ENCODE data around the gene PIGV.

PIGV gene

GRCh38 chr1:26754086-26754874 lies 33.5 kb upstream of the PIGV start:
- H3K9me3 ChIP-seq (ENCODE audit: low read length): no peaks in the 10 kb centered on the region
- peaks cover 81% of the 10 kb centered on the region for H3K36me3 ChIP-seq (ENCODE audit: insufficient read depth, low read length)
- no peak overlapping the region for H2AFZ ChIP-seq (ENCODE audit: low read depth, low read length)
- H3K27me3 ChIP-seq (ENCODE audit: insufficient read depth, low read length): no peaks in the 10 kb centered on the region
- H3K4me3 ChIP-seq (ENCODE audit: low read length): no peak overlapping the region
- no peaks in the 10 kb centered on the region for H3K4me1 ChIP-seq (ENCODE audit: insufficient read depth, low read length)

DNA sequence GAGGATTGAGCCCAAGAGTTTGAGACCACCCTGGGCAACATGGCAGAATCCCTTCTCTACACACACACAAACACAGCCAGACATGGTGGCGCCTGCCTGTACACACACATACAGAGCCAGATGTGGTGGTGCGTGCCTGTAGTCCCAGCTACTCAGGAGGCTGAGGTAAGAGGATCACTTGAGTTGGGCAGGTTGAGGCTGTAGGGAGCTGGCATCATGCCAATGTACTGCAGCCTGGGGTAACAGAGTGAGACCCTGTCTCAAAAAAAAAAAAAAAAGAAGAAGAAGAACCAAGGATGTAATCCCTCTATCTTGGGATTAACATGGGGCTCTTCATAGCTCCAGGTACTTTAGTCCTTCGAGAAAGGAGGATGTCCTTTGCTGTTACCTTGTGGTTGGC lies 29.4 kb upstream of the PIGV start:
- no peaks in the 10 kb centered on the region for H3K9me3 ChIP-seq (ENCODE audit: low read length)
- H3K27me3 ChIP-seq (ENCODE audit: insufficient read depth, low read length): no peaks in the 10 kb centered on the region
- peaks cover 85% of the 10 kb centered on the region for H3K36me3 ChIP-seq (ENCODE audit: insufficient read depth, low read length)
- no peaks in the 10 kb centered on the region for H3K4me1 ChIP-seq (ENCODE audit: insufficient read depth, low read length)
- no peak overlapping the region for H2AFZ ChIP-seq (ENCODE audit: low read depth, low read length)
- H3K4me3 ChIP-seq (ENCODE audit: low read length): no peak overlapping the region

GRCh38 chr1:26759531-26759930 lies 28.2 kb upstream of the PIGV start:
- Histone ChIP-seq H3K27me3 (ENCODE audit: insufficient read depth, low read length) (no peaks in the 10 kb centered on the region), H3K4me3 (ENCODE audit: low read length) (no peak overlapping the region), H2AFZ (ENCODE audit: low read depth, low read length) (no peak overlapping the region), H3K9me3 (ENCODE audit: low read length) (no peaks in the 10 kb centered on the region), H3K4me1 (ENCODE audit: insufficient read depth, low read length) (no peaks in the 10 kb centered on the region), H3K36me3 (ENCODE audit: insufficient read depth, low read length) (peaks cover 86% of the 10 kb centered on the region)

DNA sequence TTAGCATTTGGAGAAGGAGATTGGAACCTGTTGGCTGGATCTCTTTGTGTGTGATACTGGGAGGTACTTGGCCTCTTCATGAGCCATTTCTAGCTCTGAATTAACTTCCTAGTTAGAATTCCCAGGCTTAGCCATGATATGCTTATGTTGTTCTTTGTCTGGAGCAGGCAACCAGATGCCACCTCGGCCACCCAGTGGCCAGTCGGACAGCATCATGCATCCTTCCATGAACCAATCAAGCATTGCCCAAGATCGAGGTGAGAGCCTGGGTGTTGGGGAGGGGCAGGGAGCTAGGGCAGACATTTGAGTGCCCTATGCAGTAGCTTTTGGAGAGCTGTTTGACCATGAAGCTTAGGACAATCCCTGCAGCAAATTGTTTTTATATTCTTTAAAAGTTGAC lies 26.5 kb upstream of the PIGV start:
- Histone ChIP-seq H3K4me1 (ENCODE audit: insufficient read depth, low read length) (no peaks in the 10 kb centered on the region), H3K27me3 (ENCODE audit: insufficient read depth, low read length) (no peaks in the 10 kb centered on the region), H3K9me3 (ENCODE audit: low read length) (no peaks in the 10 kb centered on the region), H3K4me3 (ENCODE audit: low read length) (no peak overlapping the region), H3K36me3 (ENCODE audit: insufficient read depth, low read length) (peaks cover 84% of the 10 kb centered on the region), H2AFZ (ENCODE audit: low read depth, low read length) (no peak overlapping the region)

DNA sequence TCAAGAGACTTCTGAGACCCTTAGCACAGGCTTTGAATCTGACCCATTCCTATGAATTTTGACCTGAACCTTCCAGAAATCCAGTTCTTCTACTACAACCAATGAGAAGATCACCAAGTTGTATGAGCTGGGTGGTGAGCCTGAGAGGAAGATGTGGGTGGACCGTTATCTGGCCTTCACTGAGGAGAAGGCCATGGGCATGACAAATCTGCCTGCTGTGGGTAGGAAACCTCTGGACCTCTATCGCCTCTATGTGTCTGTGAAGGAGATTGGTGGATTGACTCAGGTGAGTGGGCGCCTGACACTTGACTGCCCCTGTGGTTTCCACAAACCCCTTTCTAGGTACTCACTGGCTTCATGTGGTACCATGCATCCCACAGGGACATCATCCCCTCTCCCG lies 20.0 kb upstream of the PIGV start:
- Histone ChIP-seq H2AFZ (ENCODE audit: low read depth, low read length) (no peak overlapping the region), H3K4me3 (ENCODE audit: low read length) (no peak overlapping the region), H3K36me3 (ENCODE audit: insufficient read depth, low read length) (peaks cover 93% of the 10 kb centered on the region), H3K9me3 (ENCODE audit: low read length) (peaks cover 2% of the 10 kb centered on the region), H3K4me1 (ENCODE audit: insufficient read depth, low read length) (peaks cover 4% of the 10 kb centered on the region), H3K27me3 (ENCODE audit: insufficient read depth, low read length) (no peaks in the 10 kb centered on the region)

DNA sequence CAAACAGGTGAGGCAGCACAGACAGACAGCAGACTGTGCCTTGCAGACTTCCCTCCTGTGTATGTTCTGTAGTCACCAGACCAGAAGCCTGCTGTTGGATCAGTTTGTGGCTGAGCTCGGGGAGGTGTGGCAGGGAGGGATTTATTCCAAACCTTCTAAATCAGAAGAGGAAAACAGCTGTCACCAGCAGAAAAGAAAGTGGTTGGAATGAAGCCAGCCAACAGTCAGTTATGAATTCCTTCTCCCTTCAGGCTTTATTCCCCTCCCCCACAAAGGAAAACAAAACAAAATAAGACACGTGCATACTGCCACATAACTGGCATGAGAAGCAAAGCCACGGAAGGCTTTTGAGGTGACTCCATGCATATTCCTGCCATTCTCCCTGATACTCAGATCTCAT lies 19.0 kb upstream of the PIGV start:
- no peak overlapping the region for H3K4me3 ChIP-seq (ENCODE audit: low read length)

GRCh38 chr1:26771285-26771642 lies 16.5 kb upstream of the PIGV start:
- Histone ChIP-seq H2AFZ (ENCODE audit: low read depth, low read length) (no peak overlapping the region), H3K4me1 (ENCODE audit: insufficient read depth, low read length) (peaks cover 4% of the 10 kb centered on the region), H3K9me3 (ENCODE audit: low read length) (peaks cover 2% of the 10 kb centered on the region), H3K4me3 (ENCODE audit: low read length) (no peak overlapping the region), H3K36me3 (ENCODE audit: insufficient read depth, low read length) (peaks cover 99% of the 10 kb centered on the region), H3K27me3 (ENCODE audit: insufficient read depth, low read length) (no peaks in the 10 kb centered on the region)

More for the DNA sequence above, 19.0 kb upstream of the PIGV start:
- no peak overlapping the region for H2AFZ ChIP-seq (ENCODE audit: low read depth, low read length)
- H3K27me3 ChIP-seq (ENCODE audit: insufficient read depth, low read length): no peaks in the 10 kb centered on the region
- H3K9me3 ChIP-seq (ENCODE audit: low read length): peaks cover 2% of the 10 kb centered on the region
- peaks cover 93% of the 10 kb centered on the region for H3K36me3 ChIP-seq (ENCODE audit: insufficient read depth, low read length)
- H3K4me1 ChIP-seq (ENCODE audit: insufficient read depth, low read length): peaks cover 4% of the 10 kb centered on the region

DNA sequence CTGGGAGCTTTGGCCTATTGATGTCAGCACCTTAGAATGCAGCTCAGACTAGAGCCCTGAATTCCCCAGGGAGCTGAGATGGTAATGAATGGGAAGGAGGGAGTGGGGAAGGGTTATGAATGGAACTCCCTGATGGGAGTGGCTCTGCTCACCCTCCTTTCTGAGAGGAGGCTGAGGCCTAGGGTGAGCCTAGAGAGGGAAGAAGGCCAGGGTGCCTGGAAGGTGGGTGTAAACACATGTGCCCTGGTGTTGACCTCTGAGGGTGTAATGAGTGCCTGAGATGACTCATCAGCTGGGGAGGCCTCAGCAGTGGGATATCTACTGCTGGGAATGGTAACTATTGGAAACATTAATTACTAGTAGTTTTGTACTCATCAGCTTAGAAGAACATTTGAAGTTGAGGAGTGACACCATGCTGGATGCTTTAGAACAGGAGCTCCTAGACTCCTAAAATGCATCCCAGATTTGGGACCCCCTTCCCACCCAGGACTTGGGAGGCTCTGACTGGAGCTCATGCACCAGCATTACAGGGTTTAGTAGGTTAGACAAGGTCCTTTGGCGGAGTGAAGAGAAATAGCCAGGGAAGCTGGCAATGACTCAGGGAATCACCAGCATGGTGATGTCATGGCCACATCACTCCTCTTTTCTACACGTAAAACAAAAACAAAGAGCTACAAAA lies 16.0 kb upstream of the PIGV start:
- Histone ChIP-seq H3K27me3 (ENCODE audit: insufficient read depth, low read length) (no peaks in the 10 kb centered on the region), H3K4me3 (ENCODE audit: low read length) (no peak overlapping the region), H3K9me3 (ENCODE audit: low read length) (peaks cover 2% of the 10 kb centered on the region), H3K4me1 (ENCODE audit: insufficient read depth, low read length) (peaks cover 4% of the 10 kb centered on the region), H3K36me3 (ENCODE audit: insufficient read depth, low read length) (peaks cover 99% of the 10 kb centered on the region), H2AFZ (ENCODE audit: low read depth, low read length) (no peak overlapping the region)

DNA sequence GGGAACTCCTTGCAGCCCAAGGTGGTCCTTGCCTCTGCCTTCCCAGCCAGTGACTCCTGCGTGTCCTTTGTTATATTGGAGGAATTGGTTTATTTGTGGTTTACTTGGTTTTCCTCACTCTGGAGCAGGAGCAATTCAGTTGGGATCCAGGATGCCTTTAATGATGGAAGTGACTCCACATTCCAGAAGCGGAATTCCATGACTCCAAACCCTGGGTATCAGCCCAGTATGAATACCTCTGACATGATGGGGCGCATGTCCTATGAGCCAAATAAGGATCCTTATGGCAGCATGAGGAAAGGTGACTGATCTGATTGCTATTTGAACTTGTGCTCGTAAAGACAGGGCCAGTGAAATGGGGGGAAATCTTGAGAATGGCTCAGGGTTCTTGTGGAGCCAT lies 15.1 kb upstream of the PIGV start:
- Histone ChIP-seq H3K4me3 (ENCODE audit: low read length) (no peak overlapping the region), H3K4me1 (ENCODE audit: insufficient read depth, low read length) (peaks cover 4% of the 10 kb centered on the region), H3K27me3 (ENCODE audit: insufficient read depth, low read length) (no peaks in the 10 kb centered on the region), H2AFZ (ENCODE audit: low read depth, low read length) (no peak overlapping the region), H3K9me3 (ENCODE audit: low read length) (peaks cover 2% of the 10 kb centered on the region), H3K36me3 (ENCODE audit: insufficient read depth, low read length) (peaks cover 99% of the 10 kb centered on the region)

- Histone ChIP-seq H3K4me1 (ENCODE audit: insufficient read depth, low read length) (peaks cover 4% of the 10 kb centered on the region), H3K36me3 (ENCODE audit: insufficient read depth, low read length) (peaks cover 98% of the 10 kb centered on the region), H3K4me3 (ENCODE audit: low read length) (no peak overlapping the region), H3K9me3 (ENCODE audit: low read length) (no peaks in the 10 kb centered on the region), H2AFZ (ENCODE audit: low read depth, low read length) (no peak overlapping the region), H3K27me3 (ENCODE audit: insufficient read depth, low read length) (no peaks in the 10 kb centered on the region)
Observed at GRCh38 chr1:26774462-26774861, 13.3 kb upstream of the PIGV start.

DNA sequence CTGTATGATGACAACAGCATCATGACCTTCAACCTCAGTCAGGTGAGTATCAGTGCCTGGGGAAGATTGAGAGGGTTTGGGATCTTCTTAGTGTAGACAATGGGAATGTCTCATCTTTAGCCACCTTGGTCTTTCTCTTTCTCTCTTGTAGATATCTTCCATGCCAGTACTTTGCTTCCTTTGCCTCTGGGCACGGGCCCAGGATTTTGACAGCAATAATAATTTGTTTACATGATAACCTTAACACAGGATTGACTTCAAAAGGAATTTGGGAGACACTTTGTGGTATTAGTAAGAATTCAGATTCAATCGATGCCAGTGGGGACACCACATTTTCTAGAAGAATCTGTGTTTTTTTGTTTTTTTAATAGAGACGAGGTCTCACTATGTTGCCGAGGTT lies 12.1 kb upstream of the PIGV start:
- peaks cover 4% of the 10 kb centered on the region for H3K4me1 ChIP-seq (ENCODE audit: insufficient read depth, low read length)
- H3K9me3 ChIP-seq (ENCODE audit: low read length): no peaks in the 10 kb centered on the region
- H2AFZ ChIP-seq (ENCODE audit: low read depth, low read length): no peak overlapping the region
- no peak overlapping the region for H3K4me3 ChIP-seq (ENCODE audit: low read length)
- H3K27me3 ChIP-seq (ENCODE audit: insufficient read depth, low read length): no peaks in the 10 kb centered on the region
- peaks cover 98% of the 10 kb centered on the region for H3K36me3 ChIP-seq (ENCODE audit: insufficient read depth, low read length)

DNA sequence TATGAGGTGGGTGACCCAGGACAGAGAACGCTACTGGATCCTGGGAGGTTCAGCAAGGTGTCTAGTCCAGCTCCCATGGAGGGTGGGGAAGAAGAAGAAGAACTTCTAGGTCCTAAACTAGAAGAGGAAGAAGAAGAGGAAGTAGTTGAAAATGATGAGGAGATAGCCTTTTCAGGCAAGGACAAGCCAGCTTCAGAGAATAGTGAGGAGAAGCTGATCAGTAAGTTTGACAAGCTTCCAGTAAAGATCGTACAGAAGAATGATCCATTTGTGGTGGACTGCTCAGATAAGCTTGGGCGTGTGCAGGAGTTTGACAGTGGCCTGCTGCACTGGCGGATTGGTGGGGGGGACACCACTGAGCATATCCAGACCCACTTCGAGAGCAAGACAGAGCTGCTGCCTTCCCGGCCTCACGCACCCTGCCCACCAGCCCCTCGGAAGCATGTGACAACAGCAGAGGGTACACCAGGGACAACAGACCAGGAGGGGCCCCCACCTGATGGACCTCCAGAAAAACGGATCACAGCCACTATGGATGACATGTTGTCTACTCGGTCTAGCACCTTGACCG lies 8.6 kb upstream of the PIGV start:
- no peak overlapping the region for H2AFZ ChIP-seq (ENCODE audit: low read depth, low read length)
- H3K4me1 ChIP-seq (ENCODE audit: insufficient read depth, low read length): peaks cover 16% of the 10 kb centered on the region
- H3K9me3 ChIP-seq (ENCODE audit: low read length): no peaks in the 10 kb centered on the region
- H3K27me3 ChIP-seq (ENCODE audit: insufficient read depth, low read length): no peaks in the 10 kb centered on the region
- H3K4me3 ChIP-seq (ENCODE audit: low read length): no peak overlapping the region
- H3K36me3 ChIP-seq (ENCODE audit: insufficient read depth, low read length): peaks cover 84% of the 10 kb centered on the region

GRCh38 chr1:26780344-26780957 lies 7.3 kb upstream of the PIGV start:
- H3K36me3 ChIP-seq (ENCODE audit: insufficient read depth, low read length): peaks cover 71% of the 10 kb centered on the region
- peaks cover 28% of the 10 kb centered on the region for H3K4me1 ChIP-seq (ENCODE audit: insufficient read depth, low read length)
- no peaks in the 10 kb centered on the region for H3K27me3 ChIP-seq (ENCODE audit: insufficient read depth, low read length)
- H2AFZ ChIP-seq (ENCODE audit: low read depth, low read length): no peak overlapping the region
- no peaks in the 10 kb centered on the region for H3K9me3 ChIP-seq (ENCODE audit: low read length)
- H3K4me3 ChIP-seq (ENCODE audit: low read length): no peak overlapping the region
